Measurements from ENCODE around the gene FRMD4B.

- TF ChIP-seq, protein P1, sequence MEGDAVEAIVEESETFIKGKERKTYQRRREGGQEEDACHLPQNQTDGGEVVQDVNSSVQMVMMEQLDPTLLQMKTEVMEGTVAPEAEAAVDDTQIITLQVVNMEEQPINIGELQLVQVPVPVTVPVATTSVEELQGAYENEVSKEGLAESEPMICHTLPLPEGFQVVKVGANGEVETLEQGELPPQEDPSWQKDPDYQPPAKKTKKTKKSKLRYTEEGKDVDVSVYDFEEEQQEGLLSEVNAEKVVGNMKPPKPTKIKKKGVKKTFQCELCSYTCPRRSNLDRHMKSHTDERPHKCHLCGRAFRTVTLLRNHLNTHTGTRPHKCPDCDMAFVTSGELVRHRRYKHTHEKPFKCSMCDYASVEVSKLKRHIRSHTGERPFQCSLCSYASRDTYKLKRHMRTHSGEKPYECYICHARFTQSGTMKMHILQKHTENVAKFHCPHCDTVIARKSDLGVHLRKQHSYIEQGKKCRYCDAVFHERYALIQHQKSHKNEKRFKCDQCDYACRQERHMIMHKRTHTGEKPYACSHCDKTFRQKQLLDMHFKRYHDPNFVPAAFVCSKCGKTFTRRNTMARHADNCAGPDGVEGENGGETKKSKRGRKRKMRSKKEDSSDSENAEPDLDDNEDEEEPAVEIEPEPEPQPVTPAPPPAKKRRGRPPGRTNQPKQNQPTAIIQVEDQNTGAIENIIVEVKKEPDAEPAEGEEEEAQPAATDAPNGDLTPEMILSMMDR (IDR thresholded peaks at IDR 0.05) = no peak
- no peak for TF ChIP-seq POLR2A (IDR thresholded peaks at IDR 0.05)
Measured at GRCh38 chr3:69126216-69126615, 259.7 kb downstream of the FRMD4B start.
